Measurements from ENCODE around the gene CTAGE8. TPM values are rescaled to one million over a fixed set of nuclear protein-coding genes. Genes with fewer than 3 reads are reported as not detected.
"Not testable (repeated sequence)": the region's sequence is repeated elsewhere in the genome, so short reads cannot be mapped to it uniquely, and the experiment has no call there.

Gene CTAGE8
- total RNA-seq, 1 experiment from 2014 or later, result 9.9 TPM

DNA sequence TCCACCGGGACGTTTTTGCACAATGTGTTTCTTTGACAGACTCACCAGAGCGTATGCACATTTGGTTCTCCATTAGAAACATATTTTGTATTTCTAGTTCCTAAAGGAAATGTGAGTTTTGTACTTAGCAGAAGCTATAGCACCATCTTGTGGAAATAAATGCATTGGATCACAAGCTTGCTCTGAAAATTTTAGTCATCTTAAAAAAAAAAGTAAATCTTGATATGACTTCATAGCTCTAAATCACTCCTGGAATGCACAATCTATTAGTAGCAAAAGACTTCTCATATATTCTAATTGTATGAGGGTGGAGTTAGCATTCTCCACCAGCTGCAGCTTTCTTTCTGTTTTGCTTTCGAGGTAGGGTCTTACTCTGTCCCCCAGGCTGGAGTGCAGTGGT lies 49.9 kb downstream of the CTAGE8 start:
- H4K20me1 ChIP-seq (ENCODE audit: insufficient read depth); H3K79me2 ChIP-seq (ENCODE audit: low read depth); H3K9me3 ChIP-seq (ENCODE audit: insufficient read depth, low read depth); CTCF ChIA-PET; H3K4me3 ChIP-seq; H3K27me3 ChIP-seq (ENCODE audit: insufficient read depth, low read depth); H3K9me2 ChIP-seq (ENCODE audit: insufficient read depth); intact Hi-C loops (cut with micrococcal nuclease; ENCODE audit: unreplicated experiment); H3K27ac ChIP-seq; H3K36me3 ChIP-seq (ENCODE audit: low read depth); H3K4me2 ChIP-seq; H3F3A ChIP-seq (ENCODE audit: insufficient read depth, low read depth); H3K4me1 ChIP-seq (replicated peaks; ENCODE audit: insufficient read depth); H2AFZ ChIP-seq; POLR2A ChIA-PET (ENCODE audit: unreplicated experiment); BruUV-seq (replicated peaks); DNase-seq: not testable (repeated sequence)

- POLR2A ChIA-PET (ENCODE audit: unreplicated experiment); H3K36me3 ChIP-seq (ENCODE audit: low read depth); H3K27me3 ChIP-seq (ENCODE audit: insufficient read depth, low read depth); H3K27ac ChIP-seq; H3K4me2 ChIP-seq; H3K9me3 ChIP-seq (ENCODE audit: insufficient read depth, low read depth); H3K9me2 ChIP-seq (ENCODE audit: insufficient read depth); H3K79me2 ChIP-seq (ENCODE audit: low read depth); DNase-seq; H2AFZ ChIP-seq; H4K20me1 ChIP-seq (ENCODE audit: insufficient read depth); CTCF ChIA-PET; H3K4me3 ChIP-seq; intact Hi-C loops (cut with micrococcal nuclease; ENCODE audit: unreplicated experiment); H3K4me1 ChIP-seq (replicated peaks; ENCODE audit: insufficient read depth); BruUV-seq (replicated peaks); H3F3A ChIP-seq (ENCODE audit: insufficient read depth, low read depth): not testable (repeated sequence)
These were observed 50.5 kb downstream of the CTAGE8 start for GRCh38 chr7:144218581-144218980.

GRCh38 chr7:144217200-144217599 lies 51.9 kb downstream of the CTAGE8 start:
- H3F3A ChIP-seq (ENCODE audit: insufficient read depth, low read depth); H3K4me1 ChIP-seq (replicated peaks; ENCODE audit: insufficient read depth); H2AFZ ChIP-seq; H3K4me3 ChIP-seq; H3K79me2 ChIP-seq (ENCODE audit: low read depth); H3K27ac ChIP-seq; H4K20me1 ChIP-seq (ENCODE audit: insufficient read depth); BruUV-seq (replicated peaks); H3K9me2 ChIP-seq (ENCODE audit: insufficient read depth); intact Hi-C loops (cut with micrococcal nuclease; ENCODE audit: unreplicated experiment); CTCF ChIA-PET; H3K4me2 ChIP-seq; H3K9me3 ChIP-seq (ENCODE audit: insufficient read depth, low read depth); H3K36me3 ChIP-seq (ENCODE audit: low read depth); DNase-seq; POLR2A ChIA-PET (ENCODE audit: unreplicated experiment); H3K27me3 ChIP-seq (ENCODE audit: insufficient read depth, low read depth): not testable (repeated sequence)

Other genes with a start within 250 kb of the CTAGE8 start
- gene OR2A5, start 220.3 kb downstream of the CTAGE8 start, total RNA-seq (2021), result not detected in 2 replicates
- gene OR2A25, start 199.5 kb downstream of the CTAGE8 start, total RNA-seq (2021), result not detected in 2 replicates
- not detected in 2 replicates for gene OR2A12, start 183.0 kb downstream of the CTAGE8 start, total RNA-seq (2021)
- not detected in 2 replicates for gene OR2A2, start 159.7 kb downstream of the CTAGE8 start, total RNA-seq (2021)
- gene OR2A14, start 146.1 kb downstream of the CTAGE8 start, total RNA-seq (2021), result not detected in 2 replicates
- 5.8 and 8.2 TPM in 2 replicates for gene CTAGE4, start 85.8 kb downstream of the CTAGE8 start, total RNA-seq (2021)
- 27.6 and 29.6 TPM in 2 replicates for gene ARHGEF35, start 73.5 kb downstream of the CTAGE8 start, total RNA-seq (2021)
- gene OR2A42, start 29.7 kb downstream of the CTAGE8 start, total RNA-seq (2021), result not detected in 2 replicates
- 6.0 and 7.6 TPM in 2 replicates for gene OR2A7, start 4.5 kb downstream of the CTAGE8 start, total RNA-seq (2021)
- not detected in 2 replicates for gene OR2A1, start 43.1 kb upstream of the CTAGE8 start, total RNA-seq (2021)
- gene ARHGEF5, start 86.1 kb upstream of the CTAGE8 start, total RNA-seq (2021), result 40.0 and 50.1 TPM in 2 replicates
- not detected in 2 replicates for gene NOBOX, start 134.4 kb upstream of the CTAGE8 start, total RNA-seq (2021)

Measured in PC-9 (cell line).